Chondrocyte (in vitro differentiated cells): ENCODE measurements around the gene REPS1. TPM values are rescaled to one million over a fixed set of nuclear protein-coding genes. Genes with fewer than 3 reads are reported as not detected.
A peak's percentile ranks its signal among the peaks of the same experiment; 100 is the strongest.

Experiments used
- DNase-seq: peaks from one replicate; pipeline ENCODE4 v3.0.0; 2021; ENCODE audit warnings: mixed read lengths, low spot score
- H3K27ac Mint-ChIP-seq: one replicate; pipeline ENCODE4 v1.8.0; 2021; ENCODE audit warnings: mild to moderate bottlenecking, moderate library complexity, mixed read lengths; ENCODE audit not compliant: unreplicated experiment
- H3K27me3 Mint-ChIP-seq: 2 replicates; pipeline ENCODE4 v1.8.0; 2021; ENCODE audit warnings: low read depth, mixed read lengths
- H3K36me3 Mint-ChIP-seq: 2 replicates; pipeline ENCODE4 v1.8.0; 2021; ENCODE audit warnings: low read depth, mixed read lengths
- H3K4me1 Mint-ChIP-seq: 2 replicates; pipeline ENCODE4 v1.8.0; 2021; ENCODE audit warnings: low read depth, mild to moderate bottlenecking, mixed read lengths
- H3K4me3 Mint-ChIP-seq: one replicate; pipeline ENCODE4 v1.8.0; 2021; ENCODE audit warnings: mild to moderate bottlenecking, moderate library complexity, mixed read lengths; ENCODE audit not compliant: unreplicated experiment
- H3K9me3 Mint-ChIP-seq: 2 replicates; pipeline ENCODE4 v1.8.0; 2021; ENCODE audit warnings: low read depth, mixed read lengths
- total RNA-seq: library from RNA; stranded (reverse); gene quantifications from 3 replicates; pipeline ENCODE4 v1.2.1, GENCODE V29; 2021
- TF ChIP-seq, protein P1 (sequence below): fragments of 200-600 bp; sonication (generic); IDR thresholded peaks from 2 replicates; pipeline ENCODE4 v1.5.0; 2021; ENCODE audit warnings: antibody characterized with exemption, mild to moderate bottlenecking, moderate library complexity

REPS1 gene
- total RNA-seq, 1 donor from 2014 or later = 26.5 TPM

- DNase-seq = no peak
- Mint-ChIP-seq H3K9me3 (no peaks in the 10 kb centered on the region), H3K27ac (no peak overlapping the region), H3K27me3 (no peaks in the 10 kb centered on the region), H3K4me3 (no peak overlapping the region), H3K36me3 (no peaks in the 10 kb centered on the region), H3K4me1 (peaks cover 7% of the 10 kb centered on the region)
- TF ChIP-seq, protein P1, sequence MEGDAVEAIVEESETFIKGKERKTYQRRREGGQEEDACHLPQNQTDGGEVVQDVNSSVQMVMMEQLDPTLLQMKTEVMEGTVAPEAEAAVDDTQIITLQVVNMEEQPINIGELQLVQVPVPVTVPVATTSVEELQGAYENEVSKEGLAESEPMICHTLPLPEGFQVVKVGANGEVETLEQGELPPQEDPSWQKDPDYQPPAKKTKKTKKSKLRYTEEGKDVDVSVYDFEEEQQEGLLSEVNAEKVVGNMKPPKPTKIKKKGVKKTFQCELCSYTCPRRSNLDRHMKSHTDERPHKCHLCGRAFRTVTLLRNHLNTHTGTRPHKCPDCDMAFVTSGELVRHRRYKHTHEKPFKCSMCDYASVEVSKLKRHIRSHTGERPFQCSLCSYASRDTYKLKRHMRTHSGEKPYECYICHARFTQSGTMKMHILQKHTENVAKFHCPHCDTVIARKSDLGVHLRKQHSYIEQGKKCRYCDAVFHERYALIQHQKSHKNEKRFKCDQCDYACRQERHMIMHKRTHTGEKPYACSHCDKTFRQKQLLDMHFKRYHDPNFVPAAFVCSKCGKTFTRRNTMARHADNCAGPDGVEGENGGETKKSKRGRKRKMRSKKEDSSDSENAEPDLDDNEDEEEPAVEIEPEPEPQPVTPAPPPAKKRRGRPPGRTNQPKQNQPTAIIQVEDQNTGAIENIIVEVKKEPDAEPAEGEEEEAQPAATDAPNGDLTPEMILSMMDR = no peak
Observed at GRCh38 chr6:138991206-138991605, 3.2 kb upstream of the REPS1 start.

- Mint-ChIP-seq H3K4me3 (no peak overlapping the region), H3K27me3 (no peaks in the 10 kb centered on the region), H3K9me3 (no peaks in the 10 kb centered on the region), H3K27ac (no peak overlapping the region), H3K36me3 (no peaks in the 10 kb centered on the region), H3K4me1 (peaks cover 7% of the 10 kb centered on the region)
- no peak for DNase-seq
- TF ChIP-seq, protein P1 = no peak
Observed at GRCh38 chr6:138989098-138989983, 1.3 kb upstream of the REPS1 start.

DNA sequence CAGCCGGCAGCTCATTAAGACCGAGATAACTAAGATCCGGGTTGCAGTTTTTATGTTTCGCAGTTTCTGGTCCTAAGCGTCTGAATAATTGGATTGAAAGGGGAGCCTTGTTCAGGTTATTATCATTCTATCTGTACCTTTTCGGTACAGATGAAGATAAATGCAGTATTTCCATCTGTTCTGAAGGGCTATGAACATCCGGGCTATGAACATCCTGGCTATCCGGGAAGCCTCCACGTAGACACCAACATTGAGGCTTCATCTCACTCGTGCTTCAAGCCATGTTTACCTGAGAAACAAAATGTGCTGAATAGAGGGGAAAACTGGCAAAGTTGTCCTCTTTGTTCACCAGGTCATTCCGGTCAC is 399 bp upstream of the REPS1 start:
- no peaks in the 10 kb centered on the region for H3K9me3 Mint-ChIP-seq
- no peaks in the 10 kb centered on the region for H3K36me3 Mint-ChIP-seq
- peak overlapping the region; percentile 86 for H3K4me3 Mint-ChIP-seq
- TF ChIP-seq, protein P1 = peak; percentile 37
- H3K4me1 Mint-ChIP-seq = peaks cover 7% of the 10 kb centered on the region
- peak overlapping the region; percentile 91 for H3K27ac Mint-ChIP-seq
- no peak for DNase-seq
- H3K27me3 Mint-ChIP-seq = no peaks in the 10 kb centered on the region

DNA sequence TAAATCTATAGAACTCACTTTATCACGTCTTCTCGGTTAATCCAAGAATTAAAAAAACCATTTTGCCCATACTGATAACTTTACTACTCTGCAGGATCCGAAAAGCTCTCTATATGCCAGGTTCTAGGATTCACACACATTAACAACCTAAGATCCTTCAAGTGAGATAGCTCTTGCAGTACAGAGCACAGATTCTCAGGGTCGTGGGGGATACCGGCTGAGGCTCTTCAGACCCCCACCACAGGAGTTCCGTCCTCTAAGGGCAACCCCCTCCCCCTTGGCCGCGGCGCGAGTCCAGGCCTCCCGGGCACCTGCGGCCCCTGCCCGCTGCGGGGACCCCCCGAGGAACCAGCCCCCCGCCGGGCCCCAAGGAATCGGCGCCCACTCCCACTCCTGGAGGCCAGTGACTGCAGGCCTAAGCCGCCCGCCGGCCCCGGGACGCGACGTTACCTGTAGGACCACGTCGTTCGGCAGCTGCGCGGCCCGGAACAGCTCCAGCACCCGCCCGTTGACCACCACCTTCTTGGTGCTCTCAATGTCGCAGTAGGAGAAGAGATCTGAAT is 892 bp downstream of the REPS1 start:
- Mint-ChIP-seq H3K27me3 (no peaks in the 10 kb centered on the region), H3K4me1 (peaks cover 7% of the 10 kb centered on the region)
- DNase-seq = peak; percentile 76

GRCh38 chr6:138986578-138986977 is 1.5 kb downstream of the REPS1 start:
- Mint-ChIP-seq H3K9me3 (no peaks in the 10 kb centered on the region), H3K27ac (peak overlapping the region; percentile 1), H3K36me3 (no peaks in the 10 kb centered on the region), H3K4me3 (peak overlapping the region; percentile 73), H3K4me1 (peaks cover 9% of the 10 kb centered on the region), H3K27me3 (no peaks in the 10 kb centered on the region)
- TF ChIP-seq, protein P1 = no peak
- no peak for DNase-seq

More for the DNA sequence above, 892 bp downstream of the REPS1 start:
- Mint-ChIP-seq H3K36me3 (no peaks in the 10 kb centered on the region), H3K27ac (peak overlapping the region; percentile 68), H3K9me3 (no peaks in the 10 kb centered on the region), H3K4me3 (peak overlapping the region; percentile 73)
- TF ChIP-seq, protein P1 = no peak
